Liver (tissue), 3 donors: ENCODE measurements around the gene MRPS14.

Experiments
- RAD21 ChIP-seq, 2 donors: IDR thresholded peaks; 2 replicates each; pipeline ENCODE4 v1.6.1; 2016; ENCODE audit warnings: antibody characterized with exemption in 2 of 2, mild to moderate bottlenecking in 2 of 2
- REST ChIP-seq: IDR thresholded peaks from 2 replicates; pipeline ENCODE4 v1.6.1; 2016; ENCODE audit warnings: antibody characterized with exemption, mild to moderate bottlenecking
- RXRA ChIP-seq, 2 donors: IDR thresholded peaks; 2 replicates each; pipeline ENCODE4 v1.6.1; 2017 to 2018; ENCODE audit warnings: antibody characterized with exemption in 2 of 2, mild to moderate bottlenecking in 1 of 2
- TAF1 ChIP-seq: conservative IDR thresholded peaks from 2 replicates; pipeline ENCODE4 v1.6.1; 2016; ENCODE audit warnings: antibody characterized with exemption, mild to moderate bottlenecking
- TF ChIP-seq, protein P1 (sequence below): fragments of 150-350 bp; IDR thresholded peaks from 2 replicates; pipeline ENCODE4 v1.5.1; 2017; ENCODE audit warnings: improper control_type of control experiment, low read depth, low read length; ENCODE audit not compliant: missing input control
- TF ChIP-seq, protein P2 (sequence below): IDR thresholded peaks from 2 replicates; pipeline ENCODE4 v1.6.1; 2016; ENCODE audit warnings: antibody characterized with exemption
- TF ChIP-seq, protein P3 (sequence below): IDR thresholded peaks from 2 replicates; pipeline ENCODE4 v1.6.1; 2016; ENCODE audit warnings: antibody characterized with exemption
- donor health status: healthy.
- donor health status: healthy.

GRCh38 chr1:174968750-174969244, 54.4 kb downstream of the MRPS14 start:
- TF ChIP-seq REST (no peak), RAD21 (IDR thresholded peaks at IDR 0.05) (no peak), TAF1 (no peak), RXRA (IDR thresholded peaks at IDR 0.05) (no peak)
- TF ChIP-seq, protein P1, sequence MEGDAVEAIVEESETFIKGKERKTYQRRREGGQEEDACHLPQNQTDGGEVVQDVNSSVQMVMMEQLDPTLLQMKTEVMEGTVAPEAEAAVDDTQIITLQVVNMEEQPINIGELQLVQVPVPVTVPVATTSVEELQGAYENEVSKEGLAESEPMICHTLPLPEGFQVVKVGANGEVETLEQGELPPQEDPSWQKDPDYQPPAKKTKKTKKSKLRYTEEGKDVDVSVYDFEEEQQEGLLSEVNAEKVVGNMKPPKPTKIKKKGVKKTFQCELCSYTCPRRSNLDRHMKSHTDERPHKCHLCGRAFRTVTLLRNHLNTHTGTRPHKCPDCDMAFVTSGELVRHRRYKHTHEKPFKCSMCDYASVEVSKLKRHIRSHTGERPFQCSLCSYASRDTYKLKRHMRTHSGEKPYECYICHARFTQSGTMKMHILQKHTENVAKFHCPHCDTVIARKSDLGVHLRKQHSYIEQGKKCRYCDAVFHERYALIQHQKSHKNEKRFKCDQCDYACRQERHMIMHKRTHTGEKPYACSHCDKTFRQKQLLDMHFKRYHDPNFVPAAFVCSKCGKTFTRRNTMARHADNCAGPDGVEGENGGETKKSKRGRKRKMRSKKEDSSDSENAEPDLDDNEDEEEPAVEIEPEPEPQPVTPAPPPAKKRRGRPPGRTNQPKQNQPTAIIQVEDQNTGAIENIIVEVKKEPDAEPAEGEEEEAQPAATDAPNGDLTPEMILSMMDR, result no peak
- TF ChIP-seq, protein P2, sequence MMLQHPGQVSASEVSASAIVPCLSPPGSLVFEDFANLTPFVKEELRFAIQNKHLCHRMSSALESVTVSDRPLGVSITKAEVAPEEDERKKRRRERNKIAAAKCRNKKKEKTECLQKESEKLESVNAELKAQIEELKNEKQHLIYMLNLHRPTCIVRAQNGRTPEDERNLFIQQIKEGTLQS, result no peak
- TF ChIP-seq, protein P3, sequence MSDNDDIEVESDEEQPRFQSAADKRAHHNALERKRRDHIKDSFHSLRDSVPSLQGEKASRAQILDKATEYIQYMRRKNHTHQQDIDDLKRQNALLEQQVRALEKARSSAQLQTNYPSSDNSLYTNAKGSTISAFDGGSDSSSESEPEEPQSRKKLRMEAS, result no peak
